Neutrophil (primary cell): ENCODE results near the gene ITPKC.
"Not testable (repeated sequence)": the region's sequence is repeated elsewhere in the genome, so short reads cannot be mapped to it uniquely, and the experiment has no call there.

Source experiments
- H3K27ac ChIP-seq: fragments of 200-600 bp; sonication (generic); 2 replicates; pipeline ENCODE4 v1.5.1; 2016; ENCODE audit warnings: mild to moderate bottlenecking, moderate library complexity
- H3K27me3 ChIP-seq: fragments of 200-600 bp; sonication (generic); 2 replicates; pipeline ENCODE4 v1.6.0; 2016; ENCODE audit warnings: mild to moderate bottlenecking
- H3K36me3 ChIP-seq: fragments of 200-600 bp; sonication (generic); 2 replicates; pipeline ENCODE4 v1.5.1; 2017
- H3K4me1 ChIP-seq, 2 experiments: fragments of 200-600 bp in 1 of 2; sonication (generic) in 1 of 2; 1 replicate in 1 of 2; 2 replicates in 1 of 2; pipeline versions ENCODE4 v1.5.1 to v1.6.1; 2013 to 2016; ENCODE audit warnings: low read depth in 1 of 2, low read length in 1 of 2, mild to moderate bottlenecking in 1 of 2, moderate library complexity in 1 of 2; ENCODE audit not compliant: control insufficient read depth in 1 of 2, insufficient read depth in 1 of 2
- H3K4me3 ChIP-seq, 2 experiments: fragments of 200-600 bp in 1 of 2; sonication (generic) in 1 of 2; 1 replicate in 1 of 2; 2 replicates in 1 of 2; pipeline ENCODE4 v1.5.1; 2013 to 2016; ENCODE audit warnings: low read depth in 1 of 2, low read length in 1 of 2, mild to moderate bottlenecking in 1 of 2, moderate library complexity in 1 of 2
- H3K9me3 ChIP-seq: fragments of 200-600 bp; sonication (generic); 2 replicates; pipeline ENCODE4 v1.5.1; 2016
- TF ChIP-seq, protein P1 (sequence below): fragments of 200-600 bp; sonication (generic); IDR thresholded peaks from 2 replicates; pipeline ENCODE4 v1.5.1; 2016; ENCODE audit warnings: antibody characterized with exemption

ITPKC gene

DNA sequence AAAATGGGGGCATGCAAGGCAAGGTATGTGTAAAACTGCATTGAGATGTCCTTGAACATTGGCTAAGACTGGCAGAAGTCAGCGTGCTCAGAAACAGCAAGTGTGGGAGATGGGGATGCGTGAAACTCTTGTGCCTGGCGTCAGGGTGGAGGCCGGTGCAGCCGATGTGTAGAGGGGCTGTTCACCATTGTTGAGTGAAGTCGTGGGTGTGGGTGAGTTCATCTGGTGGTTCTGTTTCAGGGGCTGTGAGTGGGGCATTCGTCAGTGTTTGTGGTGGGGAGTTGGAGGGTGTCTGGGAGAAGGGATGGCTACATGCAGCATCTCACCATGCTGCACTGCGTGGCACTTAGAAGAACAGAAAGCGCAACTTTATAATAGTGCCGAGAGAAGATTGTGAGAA lies 47.1 kb downstream of the ITPKC start:
- Histone ChIP-seq H3K9me3 (no peaks in the 10 kb centered on the region), H3K4me1 (peaks cover 0 to 3% of the 10 kb centered on the region in 2 experiments), H3K27me3 (no peaks in the 10 kb centered on the region), H3K4me3 (no peak overlapping the region), H3K27ac (no peak overlapping the region), H3K36me3 (peaks cover 70% of the 10 kb centered on the region)
- TF ChIP-seq, protein P1, sequence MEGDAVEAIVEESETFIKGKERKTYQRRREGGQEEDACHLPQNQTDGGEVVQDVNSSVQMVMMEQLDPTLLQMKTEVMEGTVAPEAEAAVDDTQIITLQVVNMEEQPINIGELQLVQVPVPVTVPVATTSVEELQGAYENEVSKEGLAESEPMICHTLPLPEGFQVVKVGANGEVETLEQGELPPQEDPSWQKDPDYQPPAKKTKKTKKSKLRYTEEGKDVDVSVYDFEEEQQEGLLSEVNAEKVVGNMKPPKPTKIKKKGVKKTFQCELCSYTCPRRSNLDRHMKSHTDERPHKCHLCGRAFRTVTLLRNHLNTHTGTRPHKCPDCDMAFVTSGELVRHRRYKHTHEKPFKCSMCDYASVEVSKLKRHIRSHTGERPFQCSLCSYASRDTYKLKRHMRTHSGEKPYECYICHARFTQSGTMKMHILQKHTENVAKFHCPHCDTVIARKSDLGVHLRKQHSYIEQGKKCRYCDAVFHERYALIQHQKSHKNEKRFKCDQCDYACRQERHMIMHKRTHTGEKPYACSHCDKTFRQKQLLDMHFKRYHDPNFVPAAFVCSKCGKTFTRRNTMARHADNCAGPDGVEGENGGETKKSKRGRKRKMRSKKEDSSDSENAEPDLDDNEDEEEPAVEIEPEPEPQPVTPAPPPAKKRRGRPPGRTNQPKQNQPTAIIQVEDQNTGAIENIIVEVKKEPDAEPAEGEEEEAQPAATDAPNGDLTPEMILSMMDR: no peak

DNA sequence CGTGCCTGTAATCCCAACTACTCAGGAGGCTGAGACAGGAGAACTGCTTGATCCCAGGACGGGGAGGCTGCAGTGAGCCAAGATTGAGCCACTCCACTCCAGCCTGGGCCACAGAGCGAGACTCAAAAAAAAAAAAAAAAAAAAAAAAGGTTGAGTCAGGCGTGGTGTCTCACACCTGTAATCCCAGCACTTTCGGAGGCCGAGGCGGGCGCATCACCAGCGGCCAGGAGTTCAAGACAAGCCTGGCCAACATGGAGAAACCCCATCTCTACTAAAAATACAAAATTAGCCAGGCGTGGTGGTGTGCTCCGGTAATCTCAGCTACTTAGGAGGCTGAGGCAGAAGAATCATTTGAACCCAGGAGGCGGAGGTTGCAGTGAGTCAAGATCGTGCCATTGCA lies 49.5 kb downstream of the ITPKC start:
- H3K27me3 ChIP-seq, H3K4me1 ChIP-seq, H3K27ac ChIP-seq, H3K9me3 ChIP-seq, H3K4me3 ChIP-seq: not testable (repeated sequence)
- H3K36me3 ChIP-seq: peaks cover 52% of the 10 kb centered on the region

DNA sequence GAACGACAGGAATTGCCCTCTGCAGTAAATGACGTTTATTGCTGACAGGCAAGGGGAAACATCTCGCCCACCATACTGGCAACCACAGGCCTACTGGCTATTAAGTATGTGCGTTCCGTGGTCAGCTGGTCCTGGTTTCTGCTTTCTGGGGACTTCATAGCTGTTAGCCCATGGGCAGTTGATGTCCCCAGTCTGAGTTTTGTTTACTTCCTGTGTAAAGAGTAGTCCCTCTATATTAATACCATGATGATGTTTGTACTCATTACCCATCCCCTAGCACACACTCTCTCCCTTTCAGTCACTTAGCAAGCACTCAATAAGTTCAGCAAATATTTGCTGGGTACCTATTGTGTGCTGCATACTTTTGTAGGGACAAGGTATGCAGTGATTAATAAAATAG lies 52.0 kb downstream of the ITPKC start:
- TF ChIP-seq, protein P1: no peak
- Histone ChIP-seq H3K27me3 (no peaks in the 10 kb centered on the region), H3K27ac (no peak overlapping the region)

DNA sequence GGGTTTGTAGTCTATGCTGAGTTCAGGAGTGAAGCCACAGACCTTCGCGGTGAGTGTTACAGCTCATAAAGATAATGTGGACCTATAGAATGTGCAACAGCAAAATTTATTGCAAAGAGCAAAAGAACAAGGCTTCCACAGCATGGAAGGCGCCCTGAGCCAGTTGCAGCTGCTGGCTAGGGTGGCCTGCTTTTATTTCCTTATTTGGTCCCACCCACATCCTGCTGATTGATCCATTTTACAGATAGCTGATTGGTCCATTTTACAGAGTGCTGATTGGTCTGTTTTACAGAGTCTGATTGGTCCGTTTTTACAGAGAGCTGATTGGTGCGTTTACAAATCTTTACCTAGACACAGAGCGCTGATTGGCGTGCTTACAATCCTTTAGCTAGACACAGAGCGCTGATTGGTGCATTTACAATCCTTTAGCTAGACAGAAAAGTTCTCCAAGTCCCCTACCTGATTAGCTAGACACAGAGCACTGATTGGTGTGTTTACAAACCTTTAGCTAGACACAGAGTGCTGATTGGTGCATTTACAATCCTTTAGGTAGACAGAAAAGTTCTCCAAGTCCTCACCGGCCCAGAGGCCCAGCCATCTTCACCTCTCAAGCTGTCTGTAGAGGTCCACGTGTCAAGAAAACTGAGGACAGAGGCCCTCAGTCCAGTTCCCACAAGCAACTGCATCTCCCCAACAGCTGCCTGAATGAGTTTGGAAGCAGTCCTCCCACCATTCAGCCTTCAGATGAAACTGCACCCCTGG lies 54.4 kb downstream of the ITPKC start:
- not testable (repeated sequence) for H3K4me1 ChIP-seq, H3K9me3 ChIP-seq, H3K4me3 ChIP-seq, H3K36me3 ChIP-seq, H3K27me3 ChIP-seq, H3K27ac ChIP-seq

More for the DNA sequence above, 52.0 kb downstream of the ITPKC start:
- H3K9me3 ChIP-seq: no peaks in the 10 kb centered on the region
- peaks cover 27% of the 10 kb centered on the region for H3K36me3 ChIP-seq
- no peaks in the 10 kb centered on the region for H3K4me1 ChIP-seq
- H3K4me3 ChIP-seq: no peak overlapping the region

DNA sequence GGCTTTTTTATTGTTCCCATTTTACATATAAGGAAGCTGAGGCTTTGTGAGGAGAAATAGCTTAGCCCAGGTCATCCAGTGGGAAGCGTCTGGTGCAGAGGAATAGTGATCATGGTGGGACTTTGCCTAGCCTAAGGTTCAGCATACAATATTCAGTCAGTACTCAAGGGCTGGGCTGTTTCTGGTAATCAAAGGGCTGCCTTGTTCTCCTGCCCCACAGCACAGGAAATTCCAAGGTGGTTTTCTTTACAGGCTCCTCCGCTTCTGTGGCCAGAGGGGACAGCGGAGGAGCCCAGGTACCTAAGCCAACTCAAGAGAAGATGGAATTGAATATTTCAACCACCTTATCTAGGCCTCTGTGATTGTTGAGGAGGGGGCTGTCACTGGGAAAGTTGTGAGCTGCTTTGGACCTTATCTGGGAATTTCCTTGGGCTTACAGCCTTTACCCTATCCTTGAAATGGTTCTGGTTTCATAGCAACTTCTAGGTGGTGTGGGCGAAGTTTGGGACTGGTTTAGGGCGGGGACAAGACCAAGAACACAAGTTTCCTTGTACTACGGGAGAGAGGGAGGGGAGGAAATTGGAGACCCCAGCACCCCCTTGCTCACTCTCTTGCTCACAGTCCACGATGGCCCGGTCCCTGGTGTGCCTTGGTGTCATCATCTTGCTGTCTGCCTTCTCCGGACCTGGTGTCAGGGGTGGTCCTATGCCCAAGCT lies 58.2 kb downstream of the ITPKC start, which contains the start of gene MIA:
TSS of gene MIA (plus strand) at position 606 of the 716 bp plus-strand sequence. CDS start at position 628, 22 bp downstream.
- Histone ChIP-seq H3K9me3 (no peaks in the 10 kb centered on the region), H3K27me3 (no peaks in the 10 kb centered on the region), H3K36me3 (peaks cover 2% of the 10 kb centered on the region), H3K4me1 (peaks cover 17 to 26% of the 10 kb centered on the region in 2 experiments), H3K27ac (peak within 1 kb of the TSS; percentile 95), H3K4me3 (no peak within 1 kb of the TSS)
- TF ChIP-seq, protein P1: no peak

DNA sequence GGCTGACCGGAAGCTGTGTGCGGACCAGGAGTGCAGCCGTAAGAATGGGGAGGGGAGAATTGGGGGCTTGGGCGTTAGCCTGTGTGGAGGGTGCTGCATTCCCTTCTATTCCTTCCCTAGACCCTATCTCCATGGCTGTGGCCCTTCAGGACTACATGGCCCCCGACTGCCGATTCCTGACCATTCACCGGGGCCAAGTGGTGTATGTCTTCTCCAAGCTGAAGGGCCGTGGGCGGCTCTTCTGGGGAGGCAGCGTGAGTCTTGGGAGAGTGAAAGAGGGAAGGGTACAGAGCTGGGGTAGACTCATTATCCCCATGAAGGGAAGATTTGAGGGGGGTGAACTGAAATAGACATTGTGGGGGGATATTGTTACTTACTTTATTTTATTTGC lies 58.7 kb downstream of the ITPKC start:
- TF ChIP-seq, protein P1: no peak
- Histone ChIP-seq H3K27ac (no peak overlapping the region), H3K36me3 (peaks cover 5% of the 10 kb centered on the region), H3K27me3 (no peaks in the 10 kb centered on the region), H3K4me3 (no peak overlapping the region), H3K4me1 (peaks cover 17 to 26% of the 10 kb centered on the region in 2 experiments), H3K9me3 (no peaks in the 10 kb centered on the region)
